HepG2 (cell line): ENCODE measurements around the gene CDK5RAP2. TPM values are rescaled to one million over a fixed set of nuclear protein-coding genes. Genes with fewer than 3 reads are reported as not detected.

Experiments used
- CCAR2 ChIP-seq: fragments of 200-400 bp; formaldehyde crosslinking; optimal IDR thresholded peaks from 2 replicates; pipeline ENCODE3; 2018; ENCODE audit warnings: low read depth, mild to moderate bottlenecking, low read length, moderate library complexity
- FOXM1 ChIP-seq: sonication (generic); formaldehyde crosslinking; IDR thresholded peaks from 2 replicates; pipeline ENCODE4 v1.5.0; 2020; ENCODE audit warnings: missing genetic modification reagents
- GPN1 ChIP-seq: sonication (generic); formaldehyde crosslinking; IDR thresholded peaks from 2 replicates; pipeline ENCODE4 v1.5.1; 2020; ENCODE audit warnings: missing genetic modification reagents, borderline replicate concordance
- MAF1 ChIP-seq: sonication (generic); formaldehyde crosslinking; IDR thresholded peaks from 2 replicates; pipeline ENCODE4 v1.5.0; 2020; ENCODE audit warnings: missing genetic modification reagents, borderline replicate concordance
- MIER2 ChIP-seq: IDR thresholded peaks from 2 replicates; pipeline ENCODE4 v1.6.1; 2016; ENCODE audit warnings: missing biosample characterization, missing genetic modification reagents
- MIER3 ChIP-seq: IDR thresholded peaks from 2 replicates; pipeline ENCODE4 v1.6.1; 2016; ENCODE audit warnings: missing compliant biosample characterization, borderline replicate concordance
- NCOA2 ChIP-seq: sonication (generic); formaldehyde crosslinking; IDR thresholded peaks from 2 replicates; pipeline ENCODE4 v1.8.0; 2022; ENCODE audit warnings: inconsistent platforms
- NFE2L1 ChIP-seq: sonication (generic); formaldehyde crosslinking; IDR thresholded peaks from 2 replicates; pipeline ENCODE4 v1.4.0; 2020; ENCODE audit warnings: missing genetic modification reagents, mild to moderate bottlenecking, borderline replicate concordance
- PHF20 ChIP-seq: sonication (generic); formaldehyde crosslinking; IDR thresholded peaks from 2 replicates; pipeline ENCODE4 v1.5.0; 2020; ENCODE audit warnings: mild to moderate bottlenecking, missing genetic modification reagents
- SAP130 ChIP-seq: IDR thresholded peaks from 2 replicates; pipeline ENCODE4 v1.6.1; 2016; ENCODE audit warnings: low read depth
- TMF1 ChIP-seq: sonication (generic); formaldehyde crosslinking; IDR thresholded peaks from 2 replicates; pipeline ENCODE4 v1.8.1; 2022; ENCODE audit warnings: low read depth, missing genetic modification reagents
- TSC22D2 ChIP-seq: sonication (generic); formaldehyde crosslinking; IDR thresholded peaks from 2 replicates; pipeline ENCODE4 v1.5.1; 2020; ENCODE audit warnings: missing genetic modification reagents, mild to moderate bottlenecking, borderline replicate concordance
- ZKSCAN5 ChIP-seq: sonication (generic); formaldehyde crosslinking; IDR thresholded peaks from 2 replicates; pipeline ENCODE4 v1.5.1; 2020; ENCODE audit warnings: mild to moderate bottlenecking, missing genetic modification reagents
- ZNF101 ChIP-seq: sonication (generic); formaldehyde crosslinking; IDR thresholded peaks from 2 replicates; pipeline ENCODE4 v1.4.0; 2020; ENCODE audit warnings: mild to moderate bottlenecking, low read depth, missing genetic modification reagents, borderline replicate concordance
- ZNF510 ChIP-seq: sonication (generic); formaldehyde crosslinking; IDR thresholded peaks from 2 replicates; pipeline ENCODE4 v1.4.0; 2020; ENCODE audit warnings: low read depth, mild to moderate bottlenecking, missing genetic modification reagents
- ZNF720 ChIP-seq: sonication (generic); formaldehyde crosslinking; IDR thresholded peaks from 2 replicates; pipeline ENCODE4 v1.4.0; 2020; ENCODE audit warnings: missing genetic modification reagents
- polyA plus RNA-seq, 8 experiments: library from polyadenylated mRNA; depleted of rRNA in 3 of 8; stranded (reverse) in 7 of 8; unstranded in 1 of 8; fragments of >200 nt; fragmentation: Illumina TruSeq in 4 of 8; extraction: Trizol in 4 of 8; gene quantifications; 2 replicates each; pipeline versions ENCODE4 v1.2.1 to v1.2.3, GENCODE V29; 2011 to 2016; ENCODE audit warnings: low read depth in 4 of 8, missing spikeins in 1 of 8, mixed read lengths in 1 of 8; ENCODE audit not compliant: insufficient read depth in 1 of 8
- total RNA-seq, 5 experiments: library from RNA; depleted of rRNA; stranded (reverse); fragments of >200 nt; fragmentation: Illumina TruSeq; extraction: Trizol; gene quantifications; 2 replicates each; pipeline ENCODE4 v1.2.3, GENCODE V29; 2016; ENCODE audit warnings: low read depth in 1 of 5
- TF ChIP-seq, protein P1 (sequence below): sonication (generic); formaldehyde crosslinking; IDR thresholded peaks from 2 replicates; pipeline ENCODE4 v1.4.0; 2020; ENCODE audit warnings: missing genetic modification reagents
- TF ChIP-seq, protein P2 (sequence below): IDR thresholded peaks from 2 replicates; pipeline ENCODE4 v1.4.0; 2020; ENCODE audit warnings: mild to moderate bottlenecking, missing genetic modification reagents
- TF ChIP-seq, protein P3 (sequence below): IDR thresholded peaks from 2 replicates; pipeline ENCODE4 v1.6.1; 2016; ENCODE audit warnings: missing biosample characterization, missing genetic modification reagents, low read depth
- TF ChIP-seq, protein P4 (sequence below): sonication (generic); formaldehyde crosslinking; IDR thresholded peaks from 2 replicates; pipeline ENCODE4 v1.8.0; 2022; ENCODE audit warnings: missing genetic modification reagents, mild to moderate bottlenecking, inconsistent platforms, borderline replicate concordance
- TF ChIP-seq, protein P5 (sequence below): sonication (generic); formaldehyde crosslinking; IDR thresholded peaks from 2 replicates; pipeline ENCODE4 v1.4.0; 2020; ENCODE audit warnings: mild to moderate bottlenecking, missing genetic modification reagents

The CDK5RAP2 gene
- total and polyA plus RNA-seq, 2 of the 13 experiments (the other 11 are each of a cell fraction or from before 2014, with no cell fraction given): 31.8 to 42.2 TPM

DNA sequence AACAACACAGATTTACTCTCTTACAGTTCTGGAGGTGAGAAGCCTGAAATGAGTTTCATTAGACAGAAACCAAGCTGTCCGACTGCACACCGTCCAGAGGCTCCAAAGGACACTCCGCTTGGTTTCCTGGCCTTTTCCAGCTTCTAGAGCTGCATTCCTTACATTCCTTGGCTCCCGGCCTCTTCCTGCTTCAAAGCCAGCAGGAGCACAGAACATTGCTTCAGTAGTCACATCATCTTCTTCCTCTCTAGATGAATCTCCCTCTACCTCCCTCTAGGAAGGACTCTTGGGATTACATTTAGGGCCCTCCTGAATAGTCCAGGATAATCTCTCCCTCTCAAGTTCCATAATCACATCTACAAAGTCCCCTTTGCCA is 213.3 kb downstream of the CDK5RAP2 start (continued):
- TF ChIP-seq, protein P1, sequence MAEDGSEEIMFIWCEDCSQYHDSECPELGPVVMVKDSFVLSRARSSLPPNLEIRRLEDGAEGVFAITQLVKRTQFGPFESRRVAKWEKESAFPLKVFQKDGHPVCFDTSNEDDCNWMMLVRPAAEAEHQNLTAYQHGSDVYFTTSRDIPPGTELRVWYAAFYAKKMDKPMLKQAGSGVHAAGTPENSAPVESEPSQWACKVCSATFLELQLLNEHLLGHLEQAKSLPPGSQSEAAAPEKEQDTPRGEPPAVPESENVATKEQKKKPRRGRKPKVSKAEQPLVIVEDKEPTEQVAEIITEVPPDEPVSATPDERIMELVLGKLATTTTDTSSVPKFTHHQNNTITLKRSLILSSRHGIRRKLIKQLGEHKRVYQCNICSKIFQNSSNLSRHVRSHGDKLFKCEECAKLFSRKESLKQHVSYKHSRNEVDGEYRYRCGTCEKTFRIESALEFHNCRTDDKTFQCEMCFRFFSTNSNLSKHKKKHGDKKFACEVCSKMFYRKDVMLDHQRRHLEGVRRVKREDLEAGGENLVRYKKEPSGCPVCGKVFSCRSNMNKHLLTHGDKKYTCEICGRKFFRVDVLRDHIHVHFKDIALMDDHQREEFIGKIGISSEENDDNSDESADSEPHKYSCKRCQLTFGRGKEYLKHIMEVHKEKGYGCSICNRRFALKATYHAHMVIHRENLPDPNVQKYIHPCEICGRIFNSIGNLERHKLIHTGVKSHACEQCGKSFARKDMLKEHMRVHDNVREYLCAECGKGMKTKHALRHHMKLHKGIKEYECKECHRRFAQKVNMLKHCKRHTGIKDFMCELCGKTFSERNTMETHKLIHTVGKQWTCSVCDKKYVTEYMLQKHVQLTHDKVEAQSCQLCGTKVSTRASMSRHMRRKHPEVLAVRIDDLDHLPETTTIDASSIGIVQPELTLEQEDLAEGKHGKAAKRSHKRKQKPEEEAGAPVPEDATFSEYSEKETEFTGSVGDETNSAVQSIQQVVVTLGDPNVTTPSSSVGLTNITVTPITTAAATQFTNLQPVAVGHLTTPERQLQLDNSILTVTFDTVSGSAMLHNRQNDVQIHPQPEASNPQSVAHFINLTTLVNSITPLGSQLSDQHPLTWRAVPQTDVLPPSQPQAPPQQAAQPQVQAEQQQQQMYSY (CRISPR knock-in tag): no peak
- TF ChIP-seq ZKSCAN5 (CRISPR knock-in tag) (peak; percentile 81; the same call in 1 of the 2 replicates), ZNF510 (CRISPR knock-in tag) (no peak), MAF1 (no peak), PHF20 (CRISPR knock-in tag) (no peak), TMF1 (CRISPR knock-in tag) (no peak), CCAR2 (no peak), SAP130 (CRISPR knock-in tag) (no peak), GPN1 (CRISPR knock-in tag) (no peak), MIER3 (CRISPR knock-in tag) (0 out of 2 replicates have a peak, but pooled peaks have one; percentile 19), TSC22D2 (CRISPR knock-in tag) (no peak), MIER2 (CRISPR knock-in tag) (peak; percentile 44; the same call in 1 of the 2 replicates), NFE2L1 (no peak), NCOA2 (CRISPR knock-in tag) (0 out of 2 replicates have a peak, but pooled peaks have one; percentile 33), ZNF101 (CRISPR knock-in tag) (no peak), ZNF720 (CRISPR knock-in tag) (no peak), FOXM1 (CRISPR knock-in tag) (no peak)
- TF ChIP-seq, protein P2, sequence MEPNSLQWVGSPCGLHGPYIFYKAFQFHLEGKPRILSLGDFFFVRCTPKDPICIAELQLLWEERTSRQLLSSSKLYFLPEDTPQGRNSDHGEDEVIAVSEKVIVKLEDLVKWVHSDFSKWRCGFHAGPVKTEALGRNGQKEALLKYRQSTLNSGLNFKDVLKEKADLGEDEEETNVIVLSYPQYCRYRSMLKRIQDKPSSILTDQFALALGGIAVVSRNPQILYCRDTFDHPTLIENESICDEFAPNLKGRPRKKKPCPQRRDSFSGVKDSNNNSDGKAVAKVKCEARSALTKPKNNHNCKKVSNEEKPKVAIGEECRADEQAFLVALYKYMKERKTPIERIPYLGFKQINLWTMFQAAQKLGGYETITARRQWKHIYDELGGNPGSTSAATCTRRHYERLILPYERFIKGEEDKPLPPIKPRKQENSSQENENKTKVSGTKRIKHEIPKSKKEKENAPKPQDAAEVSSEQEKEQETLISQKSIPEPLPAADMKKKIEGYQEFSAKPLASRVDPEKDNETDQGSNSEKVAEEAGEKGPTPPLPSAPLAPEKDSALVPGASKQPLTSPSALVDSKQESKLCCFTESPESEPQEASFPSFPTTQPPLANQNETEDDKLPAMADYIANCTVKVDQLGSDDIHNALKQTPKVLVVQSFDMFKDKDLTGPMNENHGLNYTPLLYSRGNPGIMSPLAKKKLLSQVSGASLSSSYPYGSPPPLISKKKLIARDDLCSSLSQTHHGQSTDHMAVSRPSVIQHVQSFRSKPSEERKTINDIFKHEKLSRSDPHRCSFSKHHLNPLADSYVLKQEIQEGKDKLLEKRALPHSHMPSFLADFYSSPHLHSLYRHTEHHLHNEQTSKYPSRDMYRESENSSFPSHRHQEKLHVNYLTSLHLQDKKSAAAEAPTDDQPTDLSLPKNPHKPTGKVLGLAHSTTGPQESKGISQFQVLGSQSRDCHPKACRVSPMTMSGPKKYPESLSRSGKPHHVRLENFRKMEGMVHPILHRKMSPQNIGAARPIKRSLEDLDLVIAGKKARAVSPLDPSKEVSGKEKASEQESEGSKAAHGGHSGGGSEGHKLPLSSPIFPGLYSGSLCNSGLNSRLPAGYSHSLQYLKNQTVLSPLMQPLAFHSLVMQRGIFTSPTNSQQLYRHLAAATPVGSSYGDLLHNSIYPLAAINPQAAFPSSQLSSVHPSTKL: peak; percentile 38; the same call in 1 of the 2 replicates
- TF ChIP-seq, protein P3, sequence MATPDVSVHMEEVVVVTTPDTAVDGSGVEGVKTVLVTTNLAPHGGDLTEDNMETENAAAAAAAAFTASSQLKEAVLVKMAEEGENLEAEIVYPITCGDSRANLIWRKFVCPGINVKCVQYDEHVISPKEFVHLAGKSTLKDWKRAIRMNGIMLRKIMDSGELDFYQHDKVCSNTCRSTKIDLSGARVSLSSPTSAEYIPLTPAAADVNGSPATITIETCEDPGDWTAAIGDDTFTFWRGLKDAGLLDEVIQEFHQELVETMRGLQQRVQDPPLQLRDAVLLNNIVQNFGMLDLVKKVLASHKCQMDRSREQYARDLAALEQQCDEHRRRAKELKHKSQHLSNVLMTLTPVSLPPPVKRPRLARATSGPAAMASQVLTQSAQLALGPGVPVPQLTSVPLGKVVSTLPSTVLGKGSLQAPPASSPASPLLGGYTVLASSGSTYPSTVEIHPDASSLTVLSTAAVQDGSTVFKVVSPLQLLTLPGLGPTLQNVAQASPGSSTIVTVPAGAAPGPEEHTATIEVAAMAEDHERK (CRISPR knock-in tag): no peak
- TF ChIP-seq, protein P4, sequence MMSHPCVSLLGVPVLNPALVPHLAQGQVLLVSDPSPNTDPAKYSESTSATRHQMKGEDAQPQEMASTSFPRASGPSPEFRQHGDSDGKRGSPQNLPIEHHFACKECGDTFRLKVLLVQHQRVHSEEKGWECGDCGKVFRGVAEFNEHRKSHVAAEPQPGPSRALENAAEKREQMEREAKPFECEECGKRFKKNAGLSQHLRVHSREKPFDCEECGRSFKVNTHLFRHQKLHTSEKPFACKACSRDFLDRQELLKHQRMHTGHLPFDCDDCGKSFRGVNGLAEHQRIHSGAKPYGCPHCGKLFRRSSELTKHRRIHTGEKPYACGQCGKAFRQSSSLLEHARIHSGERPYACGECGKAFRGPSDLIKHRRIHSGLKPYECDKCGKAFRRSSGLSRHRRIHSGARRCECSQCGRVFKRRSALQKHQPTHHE (CRISPR knock-in tag): no peak
- TF ChIP-seq, protein P5, sequence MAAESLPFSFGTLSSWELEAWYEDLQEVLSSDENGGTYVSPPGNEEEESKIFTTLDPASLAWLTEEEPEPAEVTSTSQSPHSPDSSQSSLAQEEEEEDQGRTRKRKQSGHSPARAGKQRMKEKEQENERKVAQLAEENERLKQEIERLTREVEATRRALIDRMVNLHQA (CRISPR knock-in tag): no peak
